Measurements from ENCODE around the gene GALNT12.

- TF ChIP-seq, protein P1, sequence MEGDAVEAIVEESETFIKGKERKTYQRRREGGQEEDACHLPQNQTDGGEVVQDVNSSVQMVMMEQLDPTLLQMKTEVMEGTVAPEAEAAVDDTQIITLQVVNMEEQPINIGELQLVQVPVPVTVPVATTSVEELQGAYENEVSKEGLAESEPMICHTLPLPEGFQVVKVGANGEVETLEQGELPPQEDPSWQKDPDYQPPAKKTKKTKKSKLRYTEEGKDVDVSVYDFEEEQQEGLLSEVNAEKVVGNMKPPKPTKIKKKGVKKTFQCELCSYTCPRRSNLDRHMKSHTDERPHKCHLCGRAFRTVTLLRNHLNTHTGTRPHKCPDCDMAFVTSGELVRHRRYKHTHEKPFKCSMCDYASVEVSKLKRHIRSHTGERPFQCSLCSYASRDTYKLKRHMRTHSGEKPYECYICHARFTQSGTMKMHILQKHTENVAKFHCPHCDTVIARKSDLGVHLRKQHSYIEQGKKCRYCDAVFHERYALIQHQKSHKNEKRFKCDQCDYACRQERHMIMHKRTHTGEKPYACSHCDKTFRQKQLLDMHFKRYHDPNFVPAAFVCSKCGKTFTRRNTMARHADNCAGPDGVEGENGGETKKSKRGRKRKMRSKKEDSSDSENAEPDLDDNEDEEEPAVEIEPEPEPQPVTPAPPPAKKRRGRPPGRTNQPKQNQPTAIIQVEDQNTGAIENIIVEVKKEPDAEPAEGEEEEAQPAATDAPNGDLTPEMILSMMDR (conservative IDR thresholded peaks at IDR 0.05; ENCODE audit: low read depth in 2 of 2) = no peak
- no peak for TF ChIP-seq REST (IDR thresholded peaks at IDR 0.05; ENCODE audit: unreplicated experiment)
- TF ChIP-seq CREB1 (CRISPR knock-in tag; IDR thresholded peaks at IDR 0.05; ENCODE audit: low read depth) = no peak
- TF ChIP-seq ZNF114 (CRISPR knock-in tag; IDR thresholded peaks at IDR 0.05) = no peak
Measured at GRCh38 chr9:98883276-98883675, 75.8 kb downstream of the GALNT12 start.
